ENCODE results near the gene TSPAN18.

Gene TSPAN18

GRCh38 chr11:44974402-44975000 is 247.7 kb downstream of the TSPAN18 start:
- no peak overlapping the region for H3K4me3 ChIP-seq (ENCODE audit: insufficient read length, low read depth)
- no peaks in the 10 kb centered on the region for H3K27me3 ChIP-seq (ENCODE audit: insufficient read depth, insufficient read length)
- no peaks in the 10 kb centered on the region for H3K36me3 ChIP-seq (ENCODE audit: insufficient read depth, insufficient read length, low read length)
- no peaks in the 10 kb centered on the region for H3K9me3 ChIP-seq (ENCODE audit: insufficient read depth, low read length)
- no peak overlapping the region for H3K9ac ChIP-seq (ENCODE audit: insufficient read length, low read depth)
- TF ChIP-seq SUZ12 (IDR thresholded peaks at IDR 0.05; ENCODE audit: extremely low read depth, insufficient read depth, insufficient read length) (no peak), ZNF274 (IDR thresholded peaks at IDR 0.05; ENCODE audit: low read depth, low read length) (no peak), YY1 (IDR thresholded peaks at IDR 0.05; ENCODE audit: insufficient read depth, insufficient read length) (no peak)
- no peak for DNase-seq (ENCODE audit: low read depth, low spot score)
- H3K4me1 ChIP-seq (ENCODE audit: insufficient read depth, insufficient read length): peaks cover 42% of the 10 kb centered on the region

GRCh38 chr11:44976576-44976975 is 249.8 kb downstream of the TSPAN18 start:
- H3K9me3 ChIP-seq (ENCODE audit: insufficient read depth, low read length): no peaks in the 10 kb centered on the region
- H3K36me3 ChIP-seq (ENCODE audit: insufficient read depth, insufficient read length, low read length): no peaks in the 10 kb centered on the region
- H3K4me1 ChIP-seq (ENCODE audit: insufficient read depth, insufficient read length): peaks cover 47% of the 10 kb centered on the region
- TF ChIP-seq ZNF274 (IDR thresholded peaks at IDR 0.05; ENCODE audit: low read depth, low read length): no peak
- no peak for TF ChIP-seq SUZ12 (IDR thresholded peaks at IDR 0.05; ENCODE audit: extremely low read depth, insufficient read depth, insufficient read length)
- no peak for TF ChIP-seq YY1 (IDR thresholded peaks at IDR 0.05; ENCODE audit: insufficient read depth, insufficient read length)
- DNase-seq (ENCODE audit: low read depth, low spot score): no peak
- H3K27me3 ChIP-seq (ENCODE audit: insufficient read depth, insufficient read length): no peaks in the 10 kb centered on the region
- H3K4me3 ChIP-seq (ENCODE audit: insufficient read length, low read depth): no peak overlapping the region
- H3K9ac ChIP-seq (ENCODE audit: insufficient read length, low read depth): no peak overlapping the region

- no peak overlapping the region for H3K4me3 ChIP-seq (ENCODE audit: insufficient read length, low read depth)
- H3K36me3 ChIP-seq (ENCODE audit: insufficient read depth, insufficient read length, low read length): no peaks in the 10 kb centered on the region
- no peaks in the 10 kb centered on the region for H3K27me3 ChIP-seq (ENCODE audit: insufficient read depth, insufficient read length)
- peaks cover 51% of the 10 kb centered on the region for H3K4me1 ChIP-seq (ENCODE audit: insufficient read depth, insufficient read length)
- DNase-seq (ENCODE audit: low read depth, low spot score): no peak
- H3K9me3 ChIP-seq (ENCODE audit: insufficient read depth, low read length): no peaks in the 10 kb centered on the region
- no peak for TF ChIP-seq SUZ12 (IDR thresholded peaks at IDR 0.05; ENCODE audit: extremely low read depth, insufficient read depth, insufficient read length)
- TF ChIP-seq YY1 (IDR thresholded peaks at IDR 0.05; ENCODE audit: insufficient read depth, insufficient read length): no peak
- no peak for TF ChIP-seq ZNF274 (IDR thresholded peaks at IDR 0.05; ENCODE audit: low read depth, low read length)
- H3K9ac ChIP-seq (ENCODE audit: insufficient read length, low read depth): peak overlapping the region; percentile 14
Measured at GRCh38 chr11:44977493-44977984, 250.8 kb downstream of the TSPAN18 start.

GRCh38 chr11:44978274-44978960 is 251.7 kb downstream of the TSPAN18 start:
- Histone ChIP-seq H3K9me3 (ENCODE audit: insufficient read depth, low read length) (no peaks in the 10 kb centered on the region), H3K27me3 (ENCODE audit: insufficient read depth, insufficient read length) (no peaks in the 10 kb centered on the region), H3K36me3 (ENCODE audit: insufficient read depth, insufficient read length, low read length) (no peaks in the 10 kb centered on the region), H3K9ac (ENCODE audit: insufficient read length, low read depth) (peak overlapping the region; percentile 8), H3K4me1 (ENCODE audit: insufficient read depth, insufficient read length) (peaks cover 50% of the 10 kb centered on the region), H3K4me3 (ENCODE audit: insufficient read length, low read depth) (no peak overlapping the region)
- TF ChIP-seq SUZ12 (IDR thresholded peaks at IDR 0.05; ENCODE audit: extremely low read depth, insufficient read depth, insufficient read length) (no peak), YY1 (IDR thresholded peaks at IDR 0.05; ENCODE audit: insufficient read depth, insufficient read length) (no peak), ZNF274 (IDR thresholded peaks at IDR 0.05; ENCODE audit: low read depth, low read length) (no peak)
- no peak for DNase-seq (ENCODE audit: low read depth, low spot score)

GRCh38 chr11:44978961-44979331 is 252.2 kb downstream of the TSPAN18 start:
- Histone ChIP-seq H3K4me1 (ENCODE audit: insufficient read depth, insufficient read length) (peaks cover 45% of the 10 kb centered on the region), H3K27me3 (ENCODE audit: insufficient read depth, insufficient read length) (no peaks in the 10 kb centered on the region), H3K9ac (ENCODE audit: insufficient read length, low read depth) (peak overlapping the region; percentile 34), H3K9me3 (ENCODE audit: insufficient read depth, low read length) (no peaks in the 10 kb centered on the region), H3K36me3 (ENCODE audit: insufficient read depth, insufficient read length, low read length) (no peaks in the 10 kb centered on the region), H3K4me3 (ENCODE audit: insufficient read length, low read depth) (no peak overlapping the region)
- DNase-seq (ENCODE audit: low read depth, low spot score): no peak
- no peak for TF ChIP-seq SUZ12 (IDR thresholded peaks at IDR 0.05; ENCODE audit: extremely low read depth, insufficient read depth, insufficient read length)
- TF ChIP-seq YY1 (IDR thresholded peaks at IDR 0.05; ENCODE audit: insufficient read depth, insufficient read length): no peak
- TF ChIP-seq ZNF274 (IDR thresholded peaks at IDR 0.05; ENCODE audit: low read depth, low read length): no peak

GRCh38 chr11:44979543-44980399 is 253.0 kb downstream of the TSPAN18 start:
- H3K4me3 ChIP-seq (ENCODE audit: insufficient read length, low read depth): no peak overlapping the region
- peak overlapping the region; percentile 34 for H3K9ac ChIP-seq (ENCODE audit: insufficient read length, low read depth)
- no peaks in the 10 kb centered on the region for H3K36me3 ChIP-seq (ENCODE audit: insufficient read depth, insufficient read length, low read length)
- no peak for DNase-seq (ENCODE audit: low read depth, low spot score)
- no peak for TF ChIP-seq SUZ12 (IDR thresholded peaks at IDR 0.05; ENCODE audit: extremely low read depth, insufficient read depth, insufficient read length)
- TF ChIP-seq ZNF274 (IDR thresholded peaks at IDR 0.05; ENCODE audit: low read depth, low read length): no peak
- no peak for TF ChIP-seq YY1 (IDR thresholded peaks at IDR 0.05; ENCODE audit: insufficient read depth, insufficient read length)
- H3K27me3 ChIP-seq (ENCODE audit: insufficient read depth, insufficient read length): no peaks in the 10 kb centered on the region
- no peaks in the 10 kb centered on the region for H3K9me3 ChIP-seq (ENCODE audit: insufficient read depth, low read length)
- H3K4me1 ChIP-seq (ENCODE audit: insufficient read depth, insufficient read length): peaks cover 38% of the 10 kb centered on the region
